ENCODE measurements around the gene RIMS1.
"Not testable (repeated sequence)": the region's sequence is repeated elsewhere in the genome, so short reads cannot be mapped to it uniquely, and the experiment has no call there.

DNA sequence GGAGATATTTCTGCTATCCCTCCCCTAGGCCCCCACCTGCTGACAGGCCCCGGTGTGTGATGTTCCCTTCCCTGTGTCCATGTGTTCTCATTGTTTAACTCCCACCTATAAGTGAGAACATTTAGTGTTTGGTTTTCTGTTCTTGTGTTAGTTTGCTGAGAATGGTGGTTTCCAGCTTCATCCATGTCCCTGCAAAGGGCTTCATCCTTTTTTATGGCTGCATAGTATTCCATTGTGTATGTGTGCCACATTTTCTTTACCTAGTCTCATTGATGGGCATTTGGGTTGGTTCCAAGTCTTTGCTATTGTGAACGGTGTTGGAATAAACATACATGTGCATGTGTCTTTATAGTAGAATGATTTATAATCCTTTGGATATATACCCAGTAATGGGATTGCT, 448.9 kb downstream of the RIMS1 start:
- TF ChIP-seq, protein P1, sequence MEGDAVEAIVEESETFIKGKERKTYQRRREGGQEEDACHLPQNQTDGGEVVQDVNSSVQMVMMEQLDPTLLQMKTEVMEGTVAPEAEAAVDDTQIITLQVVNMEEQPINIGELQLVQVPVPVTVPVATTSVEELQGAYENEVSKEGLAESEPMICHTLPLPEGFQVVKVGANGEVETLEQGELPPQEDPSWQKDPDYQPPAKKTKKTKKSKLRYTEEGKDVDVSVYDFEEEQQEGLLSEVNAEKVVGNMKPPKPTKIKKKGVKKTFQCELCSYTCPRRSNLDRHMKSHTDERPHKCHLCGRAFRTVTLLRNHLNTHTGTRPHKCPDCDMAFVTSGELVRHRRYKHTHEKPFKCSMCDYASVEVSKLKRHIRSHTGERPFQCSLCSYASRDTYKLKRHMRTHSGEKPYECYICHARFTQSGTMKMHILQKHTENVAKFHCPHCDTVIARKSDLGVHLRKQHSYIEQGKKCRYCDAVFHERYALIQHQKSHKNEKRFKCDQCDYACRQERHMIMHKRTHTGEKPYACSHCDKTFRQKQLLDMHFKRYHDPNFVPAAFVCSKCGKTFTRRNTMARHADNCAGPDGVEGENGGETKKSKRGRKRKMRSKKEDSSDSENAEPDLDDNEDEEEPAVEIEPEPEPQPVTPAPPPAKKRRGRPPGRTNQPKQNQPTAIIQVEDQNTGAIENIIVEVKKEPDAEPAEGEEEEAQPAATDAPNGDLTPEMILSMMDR (IDR thresholded peaks at IDR 0.05), result not testable (repeated sequence)
- not testable (repeated sequence) for TF ChIP-seq ZFX (IDR thresholded peaks at IDR 0.05; ENCODE audit: borderline replicate concordance)
